Heart left ventricle (tissue), 16 donors: ENCODE data around the gene ANKH. TPM values are rescaled to one million over a fixed set of nuclear protein-coding genes. Genes with fewer than 3 reads are reported as not detected.

Experiments
- ATAC-seq, 4 donors: fragments of 200-7000 bp; cut with Tn5 transposase; one replicate each; pipeline ENCODE4 v1.9.1; 2020 to 2022; ENCODE audit warnings: moderate library complexity in 4 of 4, mild to moderate bottlenecking in 3 of 4, moderate number of reproducible peaks in 1 of 4
- DNase-seq, 5 donors: peaks; one replicate each; pipeline ENCODE4 v3.0.0-alpha.2; 2020
- H3K27ac ChIP-seq, 12 donors: fragments of 200-600 bp; sonication (generic) in 4 of 12; one replicate each; pipeline versions ENCODE4 v1.5.0 to v1.8.0; 2016 to 2022; ENCODE audit warnings: mild to moderate bottlenecking in 2 of 12
- H3K27me3 ChIP-seq, 9 donors: fragments of 200-600 bp; sonication (generic) in 2 of 9; one replicate each; pipeline versions ENCODE4 v1.5.1 to v1.8.0; 2016 to 2022; ENCODE audit warnings: mild to moderate bottlenecking in 3 of 9
- H3K36me3 ChIP-seq, 9 donors: fragments of 200-600 bp; sonication (generic) in 2 of 9; one replicate each; pipeline versions ENCODE4 v1.5.0 to v1.8.0; 2018 to 2022; ENCODE audit warnings: mild to moderate bottlenecking in 2 of 9
- H3K4me1 ChIP-seq, 12 donors: fragments of 200-600 bp; sonication (generic) in 4 of 12; one replicate each; pipeline versions ENCODE4 v1.5.0 to v1.8.0; 2016 to 2022; ENCODE audit warnings: mild to moderate bottlenecking in 3 of 12
- H3K4me3 ChIP-seq, 12 donors: fragments of 200-600 bp; sonication (generic) in 4 of 12; one replicate each; pipeline versions ENCODE4 v1.5.0 to v1.8.0; 2017 to 2022; ENCODE audit warnings: mild to moderate bottlenecking in 9 of 12, moderate library complexity in 4 of 12
- H3K9me3 ChIP-seq, 12 donors: fragments of 200-600 bp; sonication (generic) in 4 of 12; one replicate each; pipeline versions ENCODE4 v1.5.0 to v1.8.0; 2016 to 2022; ENCODE audit warnings: mild to moderate bottlenecking in 1 of 12
- CTCF ChIP-seq, 12 donors: fragments of 200-600 bp; sonication (generic) in 4 of 12; IDR thresholded peaks; one replicate each; pipeline versions ENCODE4 v1.5.0 to v1.8.0; 2018 to 2022; ENCODE audit warnings: antibody characterized with exemption in 12 of 12, mild to moderate bottlenecking in 5 of 12
- POLR2A ChIP-seq, 2 donors: fragments of 450-650 bp; IDR thresholded peaks; one replicate each; pipeline ENCODE4 v1.6.1; 2017; ENCODE audit warnings: antibody characterized with exemption in 2 of 2, mild to moderate bottlenecking in 2 of 2, moderate library complexity in 2 of 2
- WGBS, 4 donors: extraction: QIAGEN DNeasy Blood & Tissue Kit in 2 of 4; methylation state at CpG; one replicate each; pipeline versions ENCODE4 v1.1.5 to v1.1.7; 2013 to 2018; 5-methylcytosine and 5-hydroxymethylcytosine counted together
- intact Hi-C, 10 donors: fragments of 100-400 bp; cut with DNase I; formaldehyde crosslinking; loops; one replicate each; pipeline versions ENCODE4 v1.11.1 to v1.14.2; 2022
- polyA plus RNA-seq, 2 donors: library from polyadenylated mRNA; stranded (reverse); fragments of 200-250 nt; gene quantifications; one replicate each; pipeline ENCODE4 v1.2.3, GENCODE V29; 2013
- total RNA-seq, 9 donors: library from RNA; depleted of rRNA in 2 of 9; stranded (reverse); fragments of >200 nt in 2 of 9; fragmentation: NEBNext Ultra II Directional in 3 of 9; extraction: Animal tissue kit (Norgen Biotek cat#: 25700) in 3 of 9; gene quantifications; one replicate each; pipeline versions ENCODE4 v1.1.0 to v1.2.4, GENCODE V29; 2016 to 2023
- donor health status: ischemic (EF 13 %, LVEDD 7.1; RV severe dilation, severe dysfunction).
- donor health status: healthy with polysubstance abuse.
- donor health status: DM: no; HTN: yes; CAD: no.
- donor health status: DM: no; HTN: no; CAD: no.
- donor health status: ischemic (EF 25% LVEDD 6.9; RV normal size, moderate dysfunction).
- donor health status: ischemic (EF 25% LVEDD 5.7; RV mildly dilated, moderate dysfunction).
- donor health status: healthy.
- donor health status: DM: yes; HTN: yes; CAD: no.
- donor health status: ischemic (EF 35%, LVEDD 5.7; RV mildly dilated, moderate dysfunction).
- donor health status: nonischemic (EF 11% LVEDD 7.7; RV severe dilation, severe dysfunction).
- donor health status: DM: yes; HTN: yes; CAD: no.
- donor health status: PGD.
- donor health status: ischemic (EF 29% LVEDD 5.4; RV normal size, mild dysfunction).
- donor health status: nonischemic (EF 23%, LVEDD 6.1; RV moderate dilation, normal function).

ANKH gene
- total and polyA plus RNA-seq, 11 donors, result 54.1 to 260 (median 168) TPM

- Histone ChIP-seq H3K27ac (no peak overlapping the region), H3K4me3 (no peak overlapping the region), H3K36me3 (peaks cover 0 to 87% (median 81%) of the 10 kb centered on the region in 9 donors), H3K9me3 (no peaks in the 10 kb centered on the region), H3K27me3 (no peaks in the 10 kb centered on the region), H3K4me1 (peaks cover 0 to 42% (median 8%) of the 10 kb centered on the region in 12 donors)
- no peak for ATAC-seq
- DNase-seq, result no peak
- WGBS, 4 donors, result 60 to 72% (median 64%) methylated on average over 1 of the region's 1 CpG
- no peak for TF ChIP-seq POLR2A (IDR thresholded peaks at IDR 0.05)
- no peak for TF ChIP-seq CTCF (IDR thresholded peaks at IDR 0.05)
- intact Hi-C loops, result no loop called here
Measured at GRCh38 chr5:14696057-14696456, 175.5 kb downstream of the ANKH start.

- Histone ChIP-seq H3K27me3 (no peaks in the 10 kb centered on the region), H3K9me3 (peaks cover 0 to 7% (median 2%) of the 10 kb centered on the region in 12 donors), H3K4me1 (peaks cover 0 to 34% (median 3%) of the 10 kb centered on the region in 12 donors), H3K27ac (no peak overlapping the region), H3K4me3 (no peak overlapping the region), H3K36me3 (peaks cover 5 to 96% (median 90%) of the 10 kb centered on the region in 9 donors)
- DNase-seq (no peak), ATAC-seq (no peak)
- intact Hi-C loops, result no loop called here
- TF ChIP-seq POLR2A (IDR thresholded peaks at IDR 0.05) (no peak), CTCF (IDR thresholded peaks at IDR 0.05) (no peak)
- 70 to 83% (median 74%) methylated on average over 2 of the region's 2 CpGs for WGBS, 4 donors
Measured at GRCh38 chr5:14695152-14695551, 176.4 kb downstream of the ANKH start.

GRCh38 chr5:14693070-14693469 is 178.5 kb downstream of the ANKH start:
- 94 to 98% (median 96%) methylated on average over 5 of the region's 5 CpGs for WGBS, 4 donors

GRCh38 chr5:14687023-14687665 is 184.4 kb downstream of the ANKH start:
- peaks cover 6 to 90% (median 74%) of the 10 kb centered on the region in 9 donors for H3K36me3 ChIP-seq
- intact Hi-C loops, result loop anchor here in 7 of 10 donors (2.0 to 5.0 kb wide), 4 partner anchors 40 to 325 kb away; partner anchors contain the start of gene ANKH (in 2 of the 7)
- peak overlapping the region in 9 of 12 donors; percentile 17 to 82 (median 70) for H3K27ac ChIP-seq
- peak in 3 of 5 donors; percentile 54 to 63 (median 62) for DNase-seq
- H3K4me3 ChIP-seq, result no peak overlapping the region
- H3K9me3 ChIP-seq, result peaks cover 0 to 11% (median 4%) of the 10 kb centered on the region in 12 donors
- H3K4me1 ChIP-seq, result peaks cover 0 to 46% (median 20%) of the 10 kb centered on the region in 12 donors
- 36 to 53% (median 42%) methylated on average over 3 to 4 of the region's 4 CpGs for WGBS, 4 donors
- TF ChIP-seq POLR2A (IDR thresholded peaks at IDR 0.05) (no peak), CTCF (IDR thresholded peaks at IDR 0.05) (peak in 4 of 12 donors; percentile 15 to 36 (median 24))
- ATAC-seq, result peak; percentile 68 to 85 (median 78)
- no peaks in the 10 kb centered on the region for H3K27me3 ChIP-seq

More at GRCh38 chr5:14693070-14693469, 178.5 kb downstream of the ANKH start:
- ATAC-seq, result no peak
- no peaks in the 10 kb centered on the region for H3K27me3 ChIP-seq
- no peak for TF ChIP-seq POLR2A (IDR thresholded peaks at IDR 0.05)
- H3K36me3 ChIP-seq, result peaks cover 6 to 100% (median 95%) of the 10 kb centered on the region in 9 donors
- H3K9me3 ChIP-seq, result peaks cover 0 to 11% (median 4%) of the 10 kb centered on the region in 12 donors
- H3K4me3 ChIP-seq, result no peak overlapping the region
- intact Hi-C loops, result no loop called here
- no peak overlapping the region for H3K27ac ChIP-seq
- DNase-seq, result no peak
- peaks cover 0 to 17% (median 0%) of the 10 kb centered on the region in 12 donors for H3K4me1 ChIP-seq
